ENCODE measurements around the gene ACVR1.

ACVR1 gene

DNA sequence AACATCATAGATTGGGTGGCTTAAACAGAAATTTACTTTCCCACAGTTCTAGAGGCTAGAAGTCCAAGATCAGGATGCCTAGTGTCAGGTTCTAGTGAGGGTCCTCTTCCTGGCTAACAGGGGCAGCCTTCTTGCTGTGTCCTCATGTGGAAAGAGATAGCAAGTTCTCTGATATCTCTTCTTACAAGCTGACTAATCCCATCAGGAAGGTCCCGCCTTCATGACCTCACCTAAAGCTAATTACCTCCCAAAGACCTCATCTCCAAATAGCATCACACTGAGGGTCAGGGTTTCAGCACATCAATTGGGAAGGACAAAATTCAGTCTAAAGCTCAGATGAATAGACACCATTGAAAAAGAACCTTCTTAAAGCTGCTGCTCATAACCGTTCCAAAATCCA lies 22.9 kb downstream of the ACVR1 start:
- no peaks in the 10 kb centered on the region for H3K27me3 ChIP-seq (replicated peaks)
- H3K27ac ChIP-seq: no peak overlapping the region
- in situ Hi-C loops (cut with HindIII; ENCODE audit: low pct_ligation_motif_present, low sequenced_read_pairs): no loop called here
- no peaks in the 10 kb centered on the region for H3K36me3 ChIP-seq (replicated peaks)
- TF ChIP-seq, protein P1, sequence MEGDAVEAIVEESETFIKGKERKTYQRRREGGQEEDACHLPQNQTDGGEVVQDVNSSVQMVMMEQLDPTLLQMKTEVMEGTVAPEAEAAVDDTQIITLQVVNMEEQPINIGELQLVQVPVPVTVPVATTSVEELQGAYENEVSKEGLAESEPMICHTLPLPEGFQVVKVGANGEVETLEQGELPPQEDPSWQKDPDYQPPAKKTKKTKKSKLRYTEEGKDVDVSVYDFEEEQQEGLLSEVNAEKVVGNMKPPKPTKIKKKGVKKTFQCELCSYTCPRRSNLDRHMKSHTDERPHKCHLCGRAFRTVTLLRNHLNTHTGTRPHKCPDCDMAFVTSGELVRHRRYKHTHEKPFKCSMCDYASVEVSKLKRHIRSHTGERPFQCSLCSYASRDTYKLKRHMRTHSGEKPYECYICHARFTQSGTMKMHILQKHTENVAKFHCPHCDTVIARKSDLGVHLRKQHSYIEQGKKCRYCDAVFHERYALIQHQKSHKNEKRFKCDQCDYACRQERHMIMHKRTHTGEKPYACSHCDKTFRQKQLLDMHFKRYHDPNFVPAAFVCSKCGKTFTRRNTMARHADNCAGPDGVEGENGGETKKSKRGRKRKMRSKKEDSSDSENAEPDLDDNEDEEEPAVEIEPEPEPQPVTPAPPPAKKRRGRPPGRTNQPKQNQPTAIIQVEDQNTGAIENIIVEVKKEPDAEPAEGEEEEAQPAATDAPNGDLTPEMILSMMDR (IDR thresholded peaks at IDR 0.05; ENCODE audit: low read depth, low read length, missing control alignments): no peak
- no peak for DNase-seq
- no peak overlapping the region for H3K4me3 ChIP-seq (ENCODE audit: low read depth, low read length)

DNA sequence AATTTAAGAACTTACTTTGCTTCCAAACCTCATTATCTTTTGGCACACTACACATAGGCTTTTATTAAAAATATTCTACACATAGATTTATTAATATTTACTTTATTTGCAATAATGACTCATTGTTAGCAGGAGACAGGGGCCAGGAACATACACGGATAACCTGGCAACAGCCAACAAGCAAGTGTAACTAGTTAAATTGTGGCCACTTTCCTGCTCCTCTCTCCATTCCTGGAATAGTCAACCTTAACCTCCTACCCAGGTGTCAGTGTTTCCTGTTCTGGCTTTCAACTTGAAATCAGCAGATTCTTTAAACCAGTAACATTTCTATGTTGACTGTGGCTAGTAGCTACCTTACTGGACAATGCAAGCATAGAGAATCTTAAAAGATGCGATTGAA lies 26.5 kb downstream of the ACVR1 start:
- TF ChIP-seq, protein P1 (IDR thresholded peaks at IDR 0.05; ENCODE audit: low read depth, low read length, missing control alignments): no peak

DNA sequence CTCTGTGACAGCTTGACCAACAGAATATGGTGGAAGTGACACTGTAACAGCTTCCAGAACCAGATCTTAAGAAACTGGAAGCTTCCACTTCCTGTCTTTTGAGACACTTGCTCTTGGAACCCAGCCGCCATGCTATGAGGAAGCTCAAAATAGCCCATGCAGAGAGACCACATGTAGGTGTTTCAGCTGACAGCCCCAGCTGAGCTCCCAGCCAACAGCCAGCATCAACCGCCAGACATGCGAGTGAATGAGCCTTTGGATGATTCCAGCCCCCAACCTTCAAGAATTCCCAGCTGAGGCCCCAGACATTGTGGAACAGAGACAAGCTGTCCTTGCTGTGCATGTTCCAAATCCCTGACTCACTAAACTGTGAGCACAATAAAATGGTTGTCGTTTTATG lies 27.9 kb downstream of the ACVR1 start:
- H3K27ac ChIP-seq: no peak overlapping the region
- TF ChIP-seq, protein P1 (IDR thresholded peaks at IDR 0.05; ENCODE audit: low read depth, low read length, missing control alignments): no peak
- no peak for DNase-seq
- H3K36me3 ChIP-seq (replicated peaks): no peaks in the 10 kb centered on the region
- H3K4me3 ChIP-seq (ENCODE audit: low read depth, low read length): no peak overlapping the region
- H3K27me3 ChIP-seq (replicated peaks): no peaks in the 10 kb centered on the region
- in situ Hi-C loops (cut with HindIII; ENCODE audit: low pct_ligation_motif_present, low sequenced_read_pairs): no loop called here

More for the DNA sequence above, 26.5 kb downstream of the ACVR1 start:
- in situ Hi-C loops (cut with HindIII; ENCODE audit: low pct_ligation_motif_present, low sequenced_read_pairs): no loop called here
- Histone ChIP-seq H3K4me3 (ENCODE audit: low read depth, low read length) (no peak overlapping the region), H3K36me3 (replicated peaks) (no peaks in the 10 kb centered on the region), H3K27me3 (replicated peaks) (no peaks in the 10 kb centered on the region), H3K27ac (no peak overlapping the region)
- DNase-seq: no peak

DNA sequence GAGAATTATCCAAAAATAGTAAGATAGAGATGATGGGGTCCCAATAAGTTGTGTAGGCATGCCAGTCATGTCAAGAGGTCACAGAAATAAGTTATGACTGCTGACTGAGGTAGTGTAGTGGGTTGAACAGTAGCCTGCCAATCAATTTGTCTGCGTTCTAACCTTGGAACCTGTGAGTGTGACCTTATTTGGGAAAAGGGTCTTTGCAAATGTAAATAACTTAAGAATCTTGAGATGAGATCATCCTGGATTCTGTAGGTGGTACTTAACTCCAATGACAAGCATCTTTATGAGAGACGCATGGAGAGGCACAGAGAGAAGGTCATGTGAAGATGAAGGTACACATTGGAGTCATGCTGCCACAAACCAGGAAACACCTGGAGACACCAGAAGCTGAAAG lies 31.0 kb downstream of the ACVR1 start:
- in situ Hi-C loops (cut with HindIII; ENCODE audit: low pct_ligation_motif_present, low sequenced_read_pairs): no loop called here
- Histone ChIP-seq H3K27me3 (replicated peaks) (no peaks in the 10 kb centered on the region), H3K36me3 (replicated peaks) (no peaks in the 10 kb centered on the region), H3K4me3 (ENCODE audit: low read depth, low read length) (no peak overlapping the region), H3K27ac (no peak overlapping the region)
- DNase-seq: no peak
- TF ChIP-seq, protein P1 (IDR thresholded peaks at IDR 0.05; ENCODE audit: low read depth, low read length, missing control alignments): no peak

DNA sequence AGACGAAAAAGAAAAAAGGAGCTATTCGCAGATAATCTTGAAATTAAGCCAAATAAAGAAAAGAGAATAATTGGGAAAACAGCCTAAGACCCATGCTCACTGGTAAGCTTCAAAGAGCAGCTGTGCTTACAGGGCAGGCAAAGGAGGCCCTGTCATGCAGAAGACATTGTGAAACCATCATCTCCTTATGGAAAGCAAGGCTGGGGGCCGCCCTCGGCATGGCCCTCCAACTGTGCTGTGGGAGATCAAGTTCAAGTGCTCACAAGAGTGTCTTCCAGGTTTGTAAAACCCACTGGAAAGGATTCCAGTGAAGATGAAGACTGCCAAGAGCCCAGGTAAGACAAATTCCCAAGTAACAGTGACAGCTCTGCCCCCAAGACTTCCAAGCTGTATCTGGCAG lies 32.2 kb downstream of the ACVR1 start:
- no peak for DNase-seq
- no peak overlapping the region for H3K4me3 ChIP-seq (ENCODE audit: low read depth, low read length)
- H3K27me3 ChIP-seq (replicated peaks): no peaks in the 10 kb centered on the region
- no peaks in the 10 kb centered on the region for H3K36me3 ChIP-seq (replicated peaks)
- no peak overlapping the region for H3K27ac ChIP-seq
- in situ Hi-C loops (cut with HindIII; ENCODE audit: low pct_ligation_motif_present, low sequenced_read_pairs): no loop called here
- TF ChIP-seq, protein P1 (IDR thresholded peaks at IDR 0.05; ENCODE audit: low read depth, low read length, missing control alignments): no peak

DNA sequence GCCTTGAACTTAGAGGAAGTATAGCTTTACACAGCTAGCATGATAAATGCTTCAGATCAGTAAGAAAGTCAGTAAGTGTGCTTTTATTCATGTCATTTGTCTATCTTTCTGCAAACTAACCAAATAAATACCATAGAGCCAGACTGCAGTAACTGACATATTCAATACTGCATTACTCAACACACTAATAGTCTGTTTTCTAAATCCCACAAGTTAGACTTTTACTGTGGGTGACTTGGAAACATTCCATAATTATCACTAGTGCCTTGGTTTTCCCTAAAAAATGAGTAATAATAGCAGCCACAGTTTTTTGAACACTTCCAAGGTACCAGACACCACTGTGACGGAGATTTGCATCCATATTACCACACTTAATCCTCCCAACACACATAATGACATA lies 33.0 kb downstream of the ACVR1 start:
- no peaks in the 10 kb centered on the region for H3K27me3 ChIP-seq (replicated peaks)
- H3K27ac ChIP-seq: no peak overlapping the region
- DNase-seq: no peak
- TF ChIP-seq, protein P1 (IDR thresholded peaks at IDR 0.05; ENCODE audit: low read depth, low read length, missing control alignments): no peak
- in situ Hi-C loops (cut with HindIII; ENCODE audit: low pct_ligation_motif_present, low sequenced_read_pairs): no loop called here
- no peak overlapping the region for H3K4me3 ChIP-seq (ENCODE audit: low read depth, low read length)
- no peaks in the 10 kb centered on the region for H3K36me3 ChIP-seq (replicated peaks)
